ENCODE results near the gene EPHA8. TPM values are rescaled to one million over a fixed set of nuclear protein-coding genes. Genes with fewer than 3 reads are reported as not detected.

EPHA8 gene
- total RNA-seq, 2 experiments from 2014 or later, result not detected

- Histone ChIP-seq H3K4me3 (ENCODE audit: low read length) (no peak overlapping the region), H3K36me3 (ENCODE audit: insufficient read depth, low read length) (peaks cover 89% of the 10 kb centered on the region), H3K27me3 (ENCODE audit: control insufficient read depth in 1 of 2, insufficient read depth in 2 of 2, low read length in 2 of 2) (no peaks in the 10 kb centered on the region), H3K9me3 (ENCODE audit: control insufficient read depth in 1 of 2, insufficient read depth in 1 of 2, low read length in 2 of 2) (no peaks in the 10 kb centered on the region), H3K27ac (ENCODE audit: low read depth in 1 of 2, low read length in 2 of 2) (no peak overlapping the region), H3K4me1 (ENCODE audit: insufficient read depth, low read length) (no peaks in the 10 kb centered on the region)
- H3K4me3 Mint-ChIP-seq, result no peak overlapping the region
- peaks cover 97% of the 10 kb centered on the region for H3K36me3 Mint-ChIP-seq (ENCODE audit: low read depth)
- H3K9me3 Mint-ChIP-seq, result no peaks in the 10 kb centered on the region
- no peaks in the 10 kb centered on the region for H3K27me3 Mint-ChIP-seq
- no peak for TF ChIP-seq CTCF (IDR thresholded peaks at IDR 0.05)
- no peak overlapping the region for H3K27ac Mint-ChIP-seq
- intact Hi-C loops (cut with DNase I, micrococcal nuclease), result no loop called here
- DNase-seq (no peak), ATAC-seq (ENCODE audit: poor library complexity) (no peak)
- no peaks in the 10 kb centered on the region for H3K4me1 Mint-ChIP-seq (ENCODE audit: low read depth)
- POLR2A ChIA-PET, result no interaction called here
- CTCF ChIA-PET, result no interaction called here
Measured at GRCh38 chr1:22522221-22522743, 41.0 kb upstream of the EPHA8 start.

GRCh38 chr1:22524481-22524880 lies 38.8 kb upstream of the EPHA8 start:
- POLR2A ChIA-PET, result no interaction called here
- H3K4me1 ChIP-seq (ENCODE audit: insufficient read depth, low read length), result no peaks in the 10 kb centered on the region
- Mint-ChIP-seq H3K27me3 (no peaks in the 10 kb centered on the region), H3K9me3 (no peaks in the 10 kb centered on the region), H3K4me1 (ENCODE audit: low read depth) (no peaks in the 10 kb centered on the region), H3K36me3 (ENCODE audit: low read depth) (peaks cover 90% of the 10 kb centered on the region), H3K4me3 (no peak overlapping the region), H3K27ac (no peak overlapping the region)
- no peaks in the 10 kb centered on the region for H3K9me3 ChIP-seq (ENCODE audit: control insufficient read depth in 1 of 2, insufficient read depth in 1 of 2, low read length in 2 of 2)
- H3K36me3 ChIP-seq (ENCODE audit: insufficient read depth, low read length), result peaks cover 76% of the 10 kb centered on the region
- ATAC-seq (ENCODE audit: poor library complexity) (no peak), DNase-seq (no peak)
- H3K4me3 ChIP-seq (ENCODE audit: low read length), result no peak overlapping the region
- no peak for TF ChIP-seq CTCF (IDR thresholded peaks at IDR 0.05)
- CTCF ChIA-PET, result no interaction called here
- no peaks in the 10 kb centered on the region for H3K27me3 ChIP-seq (ENCODE audit: control insufficient read depth in 1 of 2, insufficient read depth in 2 of 2, low read length in 2 of 2)
- intact Hi-C loops (cut with DNase I, micrococcal nuclease), result no loop called here
- H3K27ac ChIP-seq (ENCODE audit: low read depth in 1 of 2, low read length in 2 of 2), result no peak overlapping the region

- Histone ChIP-seq H3K27me3 (ENCODE audit: control insufficient read depth in 1 of 2, insufficient read depth in 2 of 2, low read length in 2 of 2) (no peaks in the 10 kb centered on the region), H3K27ac (ENCODE audit: low read depth in 1 of 2, low read length in 2 of 2) (no peak overlapping the region), H3K36me3 (ENCODE audit: insufficient read depth, low read length) (peaks cover 69% of the 10 kb centered on the region), H3K4me3 (ENCODE audit: low read length) (no peak overlapping the region), H3K9me3 (ENCODE audit: control insufficient read depth in 1 of 2, insufficient read depth in 1 of 2, low read length in 2 of 2) (no peaks in the 10 kb centered on the region), H3K4me1 (ENCODE audit: insufficient read depth, low read length) (no peaks in the 10 kb centered on the region)
- Mint-ChIP-seq H3K36me3 (ENCODE audit: low read depth) (peaks cover 90% of the 10 kb centered on the region), H3K4me1 (ENCODE audit: low read depth) (no peaks in the 10 kb centered on the region), H3K27me3 (no peaks in the 10 kb centered on the region), H3K27ac (no peak overlapping the region), H3K4me3 (no peak overlapping the region), H3K9me3 (no peaks in the 10 kb centered on the region)
- no peak for ATAC-seq (ENCODE audit: poor library complexity)
- ChIA-PET POLR2A (no interaction called here), CTCF (no interaction called here)
- intact Hi-C loops (cut with DNase I, micrococcal nuclease), result no loop called here
- DNase-seq, result no peak
- TF ChIP-seq CTCF (IDR thresholded peaks at IDR 0.05), result no peak
Measured at GRCh38 chr1:22525211-22525610, 38.1 kb upstream of the EPHA8 start.

Data from CD4-positive, alpha-beta T cell (primary cell).